DND-41 (cell line): ENCODE measurements around the gene NDUFA3.

ENCODE experiments used
- ATAC-seq: fragments of 200-7000 bp; cut with Tn5 transposase; 3 replicates; pipeline ENCODE4 v1.9.1; 2021; ENCODE audit warnings: low read depth; ENCODE audit not compliant: insufficient read depth
- DNase-seq: peaks from one replicate; pipeline ENCODE4 v3.0.0-alpha.2; 2020
- H2AFZ ChIP-seq: 2 replicates; pipeline ENCODE4 v1.6.0; 2012; ENCODE audit warnings: low read depth, low read length
- H3K27ac ChIP-seq: 2 replicates; pipeline ENCODE4 v1.5.1; 2012; ENCODE audit warnings: low read length, inconsistent platforms
- H3K27me3 ChIP-seq: fragments of 200-600 bp; sonication (generic); 2 replicates; pipeline ENCODE4 v1.6.0; 2012; ENCODE audit warnings: low read length, mild to moderate bottlenecking, inconsistent platforms; ENCODE audit not compliant: insufficient read depth, poor library complexity
- H3K36me3 ChIP-seq: 2 replicates; pipeline ENCODE4 v1.5.1; 2012; ENCODE audit warnings: low read length, inconsistent platforms; ENCODE audit not compliant: insufficient read depth
- H3K4me1 ChIP-seq: 2 replicates; pipeline ENCODE4 v1.5.1; 2012; ENCODE audit warnings: mild to moderate bottlenecking, low read length; ENCODE audit not compliant: insufficient read depth
- H3K4me2 ChIP-seq: 2 replicates; pipeline ENCODE4 v1.6.0; 2012; ENCODE audit warnings: mild to moderate bottlenecking, moderate library complexity, low read length, inconsistent platforms; ENCODE audit not compliant: insufficient read depth
- H3K4me3 ChIP-seq, 2 experiments: fragments of 200-600 bp in 1 of 2; shearing (Covaris generic) in 1 of 2; 2 replicates each; pipeline ENCODE4 v1.5.1; 2012 to 2016; ENCODE audit warnings: inconsistent platforms in 2 of 2, low read length in 2 of 2, mild to moderate bottlenecking in 2 of 2, low read depth in 1 of 2, moderate library complexity in 1 of 2
- H3K79me2 ChIP-seq: 2 replicates; pipeline ENCODE4 v1.6.0; 2012; ENCODE audit warnings: low read length, inconsistent platforms; ENCODE audit not compliant: insufficient read depth
- H3K9ac ChIP-seq: 2 replicates; pipeline ENCODE4 v1.6.0; 2012; ENCODE audit warnings: low read depth, mild to moderate bottlenecking, inconsistent platforms, low read length, moderate library complexity
- H3K9me3 ChIP-seq: 2 replicates; pipeline ENCODE4 v1.5.1; 2012; ENCODE audit warnings: low read length, moderate library complexity, mild to moderate bottlenecking, inconsistent platforms; ENCODE audit not compliant: insufficient read depth, severe bottlenecking
- H4K20me1 ChIP-seq: 2 replicates; pipeline ENCODE4 v1.6.0; 2012; ENCODE audit warnings: low read length; ENCODE audit not compliant: insufficient read depth
- CTCF ChIP-seq: IDR thresholded peaks from 2 replicates; pipeline ENCODE4 v1.5.1; 2012; ENCODE audit warnings: borderline replicate concordance, low read length, moderate library complexity, mild to moderate bottlenecking; ENCODE audit not compliant: poor library complexity, severe bottlenecking; ENCODE audit errors: extremely low read depth
- EZH2 ChIP-seq: IDR thresholded peaks from 3 replicates; pipeline ENCODE4 v1.6.1; 2012; ENCODE audit warnings: borderline replicate concordance, low read depth, mild to moderate bottlenecking, moderate library complexity, low read length, inconsistent platforms; ENCODE audit not compliant: severe bottlenecking

The NDUFA3 gene

GRCh38 chr19:54142166-54142780 lies 39.6 kb downstream of the NDUFA3 start:
- Histone ChIP-seq H3K4me1 (peaks cover 27% of the 10 kb centered on the region), H3K79me2 (peaks cover 59% of the 10 kb centered on the region), H3K36me3 (peaks cover 89% of the 10 kb centered on the region), H3K27me3 (no peaks in the 10 kb centered on the region), H3K9me3 (no peaks in the 10 kb centered on the region), H3K4me3 (no peak overlapping the region), H3K27ac (no peak overlapping the region), H4K20me1 (peaks cover 82% of the 10 kb centered on the region), H3K9ac (no peak overlapping the region), H2AFZ (no peak overlapping the region), H3K4me2 (no peak overlapping the region)
- no peak for DNase-seq
- no peak for ATAC-seq
- TF ChIP-seq EZH2 (no peak), CTCF (no peak)

GRCh38 chr19:54145541-54146158 lies 43.0 kb downstream of the NDUFA3 start:
- Histone ChIP-seq H3K4me3 (no peak overlapping the region), H2AFZ (no peak overlapping the region), H3K27me3 (no peaks in the 10 kb centered on the region), H3K4me2 (no peak overlapping the region), H3K27ac (no peak overlapping the region), H3K9ac (no peak overlapping the region), H3K79me2 (peaks cover 28% of the 10 kb centered on the region), H3K4me1 (peaks cover 4% of the 10 kb centered on the region), H3K36me3 (peaks cover 100% of the 10 kb centered on the region), H3K9me3 (no peaks in the 10 kb centered on the region), H4K20me1 (peaks cover 60% of the 10 kb centered on the region)
- ATAC-seq = no peak
- no peak for DNase-seq
- TF ChIP-seq EZH2 (no peak), CTCF (no peak)

- H3K36me3 ChIP-seq = peaks cover 98% of the 10 kb centered on the region
- no peak overlapping the region for H3K27ac ChIP-seq
- no peak for ATAC-seq
- H2AFZ ChIP-seq = no peak overlapping the region
- H3K9me3 ChIP-seq = no peaks in the 10 kb centered on the region
- H3K79me2 ChIP-seq = peaks cover 8% of the 10 kb centered on the region
- peaks cover 50% of the 10 kb centered on the region for H4K20me1 ChIP-seq
- H3K9ac ChIP-seq = no peak overlapping the region
- TF ChIP-seq CTCF = no peak
- TF ChIP-seq EZH2 = no peak
- H3K4me3 ChIP-seq = no peak overlapping the region
- DNase-seq = no peak
- no peaks in the 10 kb centered on the region for H3K27me3 ChIP-seq
- no peaks in the 10 kb centered on the region for H3K4me1 ChIP-seq
- no peak overlapping the region for H3K4me2 ChIP-seq
These were observed 45.0 kb downstream of the NDUFA3 start for GRCh38 chr19:54147676-54148075.
